HL-60 (cell line): ENCODE results near the gene ZNF780B.

Experiments
- DNase-seq, 2 experiments: peaks; one replicate each; pipeline ENCODE4 v3.0.0-alpha.2; 2010 to 2020; ENCODE audit warnings: low read depth in 1 of 2, low spot score in 1 of 2
- H3K27ac ChIP-seq: fragments of 250-450 bp; sonication (Bioruptor Pico); replicated peaks from 2 replicates; pipeline ENCODE4 v1.5.1; 2020; ENCODE audit warnings: mild to moderate bottlenecking, moderate library complexity
- H3K27me3 ChIP-seq: fragments of 250-450 bp; sonication (Bioruptor Pico); 2 replicates; pipeline ENCODE4 v1.5.1; 2021; ENCODE audit warnings: mild to moderate bottlenecking, moderate library complexity; ENCODE audit not compliant: insufficient read depth, poor library complexity, severe bottlenecking
- H3K4me3 ChIP-seq: replicated peaks from 2 replicates; pipeline ENCODE4 v1.5.1; 2011; ENCODE audit warnings: mild to moderate bottlenecking, control low read depth, low read length; ENCODE audit not compliant: insufficient read depth
- CTCF ChIP-seq: IDR thresholded peaks from one replicate; pipeline ENCODE4 v1.5.1; 2011; ENCODE audit warnings: low read length, control low read depth, inconsistent platforms; ENCODE audit not compliant: insufficient read depth
- GABPA ChIP-seq: IDR thresholded peaks from 2 replicates; pipeline ENCODE4 v1.6.1; 2012; ENCODE audit warnings: low read depth
- POLR2AphosphoS5 ChIP-seq: IDR thresholded peaks from 2 replicates; pipeline ENCODE4 v1.6.1; 2012; ENCODE audit warnings: low read depth
- REST ChIP-seq: IDR thresholded peaks from 2 replicates; pipeline ENCODE4 v1.6.1; 2012; ENCODE audit warnings: low read depth; ENCODE audit not compliant: insufficient replicate concordance
- SPI1 ChIP-seq: IDR thresholded peaks from 2 replicates; pipeline ENCODE4 v1.6.1; 2012; ENCODE audit warnings: low read depth, mild to moderate bottlenecking, borderline replicate concordance

Gene ZNF780B

GRCh38 chr19:40023969-40024368 lies 32.1 kb downstream of the ZNF780B start:
- H3K27me3 ChIP-seq, result no peaks in the 10 kb centered on the region
- DNase-seq, result no peak
- no peak overlapping the region for H3K27ac ChIP-seq
- H3K4me3 ChIP-seq, result no peak overlapping the region
- TF ChIP-seq REST (no peak), SPI1 (no peak), POLR2AphosphoS5 (no peak), GABPA (no peak), CTCF (no peak)

- Histone ChIP-seq H3K27ac (no peak overlapping the region), H3K4me3 (no peak overlapping the region), H3K27me3 (no peaks in the 10 kb centered on the region)
- TF ChIP-seq GABPA, result no peak
- no peak for TF ChIP-seq REST
- no peak for TF ChIP-seq CTCF
- TF ChIP-seq POLR2AphosphoS5, result no peak
- TF ChIP-seq SPI1, result no peak
- DNase-seq, result no peak
Observed at GRCh38 chr19:40013991-40014390, 42.0 kb downstream of the ZNF780B start.

- TF ChIP-seq GABPA, result no peak
- TF ChIP-seq CTCF, result no peak
- TF ChIP-seq SPI1, result no peak
- no peak for TF ChIP-seq POLR2AphosphoS5
- TF ChIP-seq REST, result no peak
- H3K4me3 ChIP-seq, result no peak overlapping the region
- H3K27me3 ChIP-seq, result no peaks in the 10 kb centered on the region
- no peak overlapping the region for H3K27ac ChIP-seq
- no peak for DNase-seq
Observed at GRCh38 chr19:40009674-40010073, 46.4 kb downstream of the ZNF780B start.
